Trophoblast cell (in vitro differentiated cells and primary cell): Measurements from ENCODE around the gene CCNF.

Experiments
- DNase-seq, 2 donors: peaks; one replicate each; pipeline ENCODE4 v3.0.0-alpha.2; 2016
- H2AFZ ChIP-seq: 2 replicates; pipeline ENCODE4 v1.6.1; 2013; ENCODE audit warnings: low read length, moderate library complexity, mild to moderate bottlenecking; ENCODE audit not compliant: insufficient read depth, poor library complexity
- H2AK5ac ChIP-seq: 2 replicates; pipeline ENCODE4 v1.6.1; 2013; ENCODE audit warnings: mild to moderate bottlenecking, low read length
- H2BK120ac ChIP-seq: 2 replicates; pipeline ENCODE4 v1.6.1; 2013; ENCODE audit warnings: low read length, mild to moderate bottlenecking, moderate library complexity; ENCODE audit not compliant: insufficient read depth, poor library complexity
- H2BK12ac ChIP-seq: 2 replicates; pipeline ENCODE4 v1.6.1; 2013; ENCODE audit warnings: mild to moderate bottlenecking, low read length, moderate library complexity
- H2BK5ac ChIP-seq: 2 replicates; pipeline ENCODE4 v1.6.1; 2013; ENCODE audit warnings: low read length, low read depth, moderate library complexity, mild to moderate bottlenecking; ENCODE audit not compliant: poor library complexity
- H3K14ac ChIP-seq: 2 replicates; pipeline ENCODE4 v1.6.1; 2013; ENCODE audit warnings: mild to moderate bottlenecking, low read length
- H3K18ac ChIP-seq: 2 replicates; pipeline ENCODE4 v1.6.1; 2013; ENCODE audit warnings: mild to moderate bottlenecking, low read length
- H3K23ac ChIP-seq: 2 replicates; pipeline ENCODE4 v1.6.1; 2013; ENCODE audit warnings: low read length
- H3K27ac ChIP-seq: 2 replicates; pipeline ENCODE4 v1.5.1; 2013; ENCODE audit warnings: low read depth, mild to moderate bottlenecking, inconsistent platforms, low read length, moderate library complexity
- H3K27me3 ChIP-seq: 2 replicates; pipeline ENCODE4 v1.6.1; 2013; ENCODE audit warnings: inconsistent platforms, mild to moderate bottlenecking, low read length, moderate library complexity; ENCODE audit not compliant: insufficient read depth
- H3K36me3 ChIP-seq, 2 experiments: 1 replicate in 1 of 2; 2 replicates in 1 of 2; pipeline ENCODE4 v1.6.1; 2013; ENCODE audit warnings: low read length in 2 of 2, mild to moderate bottlenecking in 2 of 2, moderate library complexity in 1 of 2; ENCODE audit not compliant: insufficient read depth in 2 of 2, control insufficient read depth in 1 of 2
- H3K4ac ChIP-seq: 2 replicates; pipeline ENCODE4 v1.6.1; 2013; ENCODE audit warnings: low read depth, mild to moderate bottlenecking, low read length, moderate library complexity
- H3K4me1 ChIP-seq, 2 experiments: 1 replicate in 1 of 2; 2 replicates in 1 of 2; pipeline ENCODE4 v1.6.1; 2013; ENCODE audit warnings: low read length in 2 of 2, mild to moderate bottlenecking in 2 of 2, moderate library complexity in 1 of 2; ENCODE audit not compliant: insufficient read depth in 2 of 2, control insufficient read depth in 1 of 2
- H3K4me2 ChIP-seq: 2 replicates; pipeline ENCODE4 v1.6.1; 2013; ENCODE audit warnings: inconsistent platforms, mild to moderate bottlenecking, low read length, moderate library complexity
- H3K4me3 ChIP-seq: 2 replicates; pipeline ENCODE4 v1.5.1; 2013; ENCODE audit warnings: mild to moderate bottlenecking, low read depth, low read length, inconsistent platforms
- H3K79me1 ChIP-seq: one replicate; pipeline ENCODE4 v1.6.1; 2013; ENCODE audit warnings: low read length
- H3K79me2 ChIP-seq: 2 replicates; pipeline ENCODE4 v1.6.1; 2013; ENCODE audit warnings: low read length, mild to moderate bottlenecking; ENCODE audit not compliant: control insufficient read depth, insufficient read depth, poor library complexity
- H3K9ac ChIP-seq: 2 replicates; pipeline ENCODE4 v1.6.1; 2013; ENCODE audit warnings: mild to moderate bottlenecking, low read length
- H3K9me3 ChIP-seq: 2 replicates; pipeline ENCODE4 v1.6.1; 2013; ENCODE audit warnings: low read depth, mild to moderate bottlenecking, control low read depth, inconsistent platforms, low read length; ENCODE audit not compliant: insufficient read depth
- H4K12ac ChIP-seq: 2 replicates; pipeline ENCODE4 v1.6.1; 2013; ENCODE audit warnings: low read depth, mild to moderate bottlenecking, low read length, moderate library complexity
- H4K8ac ChIP-seq: 2 replicates; pipeline ENCODE4 v1.6.1; 2013; ENCODE audit warnings: low read depth, mild to moderate bottlenecking, low read length, moderate library complexity
- H4K91ac ChIP-seq: one replicate; pipeline ENCODE4 v1.6.1; 2013; ENCODE audit warnings: low read depth, mild to moderate bottlenecking, low read length, moderate library complexity
- WGBS: extraction: QIAGEN DNeasy Blood & Tissue Kit; methylation state at CpG from one replicate; pipeline ENCODE4 v1.1.7; 2013; ENCODE audit warnings: missing lambda C conversion rate; ENCODE audit not compliant: insufficient read length, insufficient coverage; ENCODE audit errors: extremely low coverage; 5-methylcytosine and 5-hydroxymethylcytosine counted together

CCNF gene

GRCh38 chr16:2458887-2459646 lies 29.8 kb downstream of the CCNF start:
- Histone ChIP-seq H3K9ac (peak overlapping the region; percentile 0), H4K91ac (no peak overlapping the region), H3K14ac (no peak overlapping the region), H3K79me2 (peaks cover 2% of the 10 kb centered on the region), H3K4ac (no peak overlapping the region), H3K27ac (no peak overlapping the region), H4K12ac (no peak overlapping the region), H2AK5ac (no peak overlapping the region), H3K9me3 (peaks cover 2% of the 10 kb centered on the region), H3K27me3 (no peaks in the 10 kb centered on the region), H3K23ac (no peak overlapping the region), H2BK5ac (no peak overlapping the region), H3K79me1 (peaks cover 7% of the 10 kb centered on the region), H3K4me2 (peak overlapping the region; percentile 74), H4K8ac (peak overlapping the region; percentile 84), H2AFZ (no peak overlapping the region), H3K4me1 (peaks cover 7 to 17% of the 10 kb centered on the region in 2 experiments), H2BK12ac (no peak overlapping the region), H3K4me3 (peak overlapping the region; percentile 54), H3K36me3 (peaks cover 35 to 40% of the 10 kb centered on the region in 2 experiments), H3K18ac (no peak overlapping the region), H2BK120ac (no peak overlapping the region)
- DNase-seq, result no peak
- no CpG with 5 or more reads among the region's 18 CpGs for WGBS

- Histone ChIP-seq H3K23ac (no peak within 1 kb of the TSS), H3K4me1 (peaks cover 7 to 17% of the 10 kb centered on the region in 2 experiments), H4K12ac (peak within 1 kb of the TSS; percentile 55), H3K4ac (peak within 1 kb of the TSS; percentile 6), H3K27ac (peak within 1 kb of the TSS; percentile 59), H3K9ac (peak within 1 kb of the TSS; percentile 78), H4K8ac (peak within 1 kb of the TSS; percentile 84), H3K14ac (peak within 1 kb of the TSS; percentile 6), H2BK5ac (peak within 1 kb of the TSS; percentile 43), H3K18ac (peak within 1 kb of the TSS; percentile 57), H3K79me2 (peaks cover 2% of the 10 kb centered on the region), H3K4me2 (peak within 1 kb of the TSS; percentile 86), H3K4me3 (peak within 1 kb of the TSS; percentile 86), H2AFZ (peak within 1 kb of the TSS; percentile 63), H3K36me3 (peaks cover 29 to 39% of the 10 kb centered on the region in 2 experiments), H2BK12ac (no peak within 1 kb of the TSS), H2BK120ac (peak within 1 kb of the TSS; percentile 5), H4K91ac (peak within 1 kb of the TSS; percentile 50), H3K27me3 (no peaks in the 10 kb centered on the region), H3K9me3 (peaks cover 2% of the 10 kb centered on the region), H3K79me1 (peaks cover 7% of the 10 kb centered on the region), H2AK5ac (peak within 1 kb of the TSS; percentile 10)
- no CpG with 5 or more reads among the region's 66 CpGs for WGBS
- DNase-seq, result peak; percentile 95 to 96
Measured at GRCh38 chr16:2459647-2460390, 30.6 kb downstream of the CCNF start, which contains the start of gene TEDC2. Gene TEDC2, plus strand, starts transcription at chr16:2460109. Its CDS starts 36 bp downstream, at chr16:2460145.

GRCh38 chr16:2460391-2460713 lies 31.1 kb downstream of the CCNF start:
- Histone ChIP-seq H3K4me3 (peak overlapping the region; percentile 86), H3K14ac (no peak overlapping the region), H4K12ac (peak overlapping the region; percentile 55), H3K18ac (peak overlapping the region; percentile 49), H3K4ac (peak overlapping the region; percentile 6), H3K27ac (peak overlapping the region; percentile 59), H3K4me1 (peaks cover 7 to 17% of the 10 kb centered on the region in 2 experiments), H3K79me2 (peaks cover 2% of the 10 kb centered on the region), H3K23ac (no peak overlapping the region), H3K36me3 (peaks cover 25 to 34% of the 10 kb centered on the region in 2 experiments), H2AFZ (peak overlapping the region; percentile 63), H2BK12ac (no peak overlapping the region), H4K8ac (peak overlapping the region; percentile 63), H3K4me2 (peak overlapping the region; percentile 86), H4K91ac (peak overlapping the region; percentile 40), H3K79me1 (peaks cover 7% of the 10 kb centered on the region), H2BK120ac (peak overlapping the region; percentile 5), H3K9me3 (peaks cover 2% of the 10 kb centered on the region), H3K9ac (peak overlapping the region; percentile 78), H2AK5ac (no peak overlapping the region), H2BK5ac (no peak overlapping the region), H3K27me3 (no peaks in the 10 kb centered on the region)
- no peak for DNase-seq
- no CpG with 5 or more reads among the region's 20 CpGs for WGBS

- no peaks in the 10 kb centered on the region for H3K27me3 ChIP-seq
- no peak overlapping the region for H4K91ac ChIP-seq
- H3K36me3 ChIP-seq, result peaks cover 20 to 28% of the 10 kb centered on the region in 2 experiments
- peak overlapping the region; percentile 17 for H4K8ac ChIP-seq
- no peak overlapping the region for H2BK5ac ChIP-seq
- H3K23ac ChIP-seq, result no peak overlapping the region
- peaks cover 7% of the 10 kb centered on the region for H3K79me1 ChIP-seq
- peaks cover 2% of the 10 kb centered on the region for H3K79me2 ChIP-seq
- H3K4me3 ChIP-seq, result no peak overlapping the region
- no peak overlapping the region for H3K9ac ChIP-seq
- peak overlapping the region; percentile 44 for H3K18ac ChIP-seq
- no CpG with 5 or more reads among the region's 13 CpGs for WGBS
- H4K12ac ChIP-seq, result no peak overlapping the region
- H3K4me1 ChIP-seq, result peaks cover 7 to 17% of the 10 kb centered on the region in 2 experiments
- H2BK120ac ChIP-seq, result no peak overlapping the region
- no peak overlapping the region for H2AK5ac ChIP-seq
- no peak overlapping the region for H3K27ac ChIP-seq
- H3K4me2 ChIP-seq, result peak overlapping the region; percentile 86
- H2AFZ ChIP-seq, result no peak overlapping the region
- no peak overlapping the region for H3K4ac ChIP-seq
- peaks cover 2% of the 10 kb centered on the region for H3K9me3 ChIP-seq
- DNase-seq, result no peak
- H2BK12ac ChIP-seq, result no peak overlapping the region
- H3K14ac ChIP-seq, result no peak overlapping the region
Measured at GRCh38 chr16:2460916-2461315, 31.7 kb downstream of the CCNF start.
